GM21825 (cell line): Measurements from ENCODE around the gene FRAS1.

Experiments used
- ATAC-seq: cut with Tn5 transposase; IDR thresholded peaks from one replicate; pipeline ENCODE4 v1.9.1; 2021; ENCODE audit warnings: mild to moderate bottlenecking, moderate library complexity; ENCODE audit not compliant: unreplicated experiment

FRAS1 gene

DNA sequence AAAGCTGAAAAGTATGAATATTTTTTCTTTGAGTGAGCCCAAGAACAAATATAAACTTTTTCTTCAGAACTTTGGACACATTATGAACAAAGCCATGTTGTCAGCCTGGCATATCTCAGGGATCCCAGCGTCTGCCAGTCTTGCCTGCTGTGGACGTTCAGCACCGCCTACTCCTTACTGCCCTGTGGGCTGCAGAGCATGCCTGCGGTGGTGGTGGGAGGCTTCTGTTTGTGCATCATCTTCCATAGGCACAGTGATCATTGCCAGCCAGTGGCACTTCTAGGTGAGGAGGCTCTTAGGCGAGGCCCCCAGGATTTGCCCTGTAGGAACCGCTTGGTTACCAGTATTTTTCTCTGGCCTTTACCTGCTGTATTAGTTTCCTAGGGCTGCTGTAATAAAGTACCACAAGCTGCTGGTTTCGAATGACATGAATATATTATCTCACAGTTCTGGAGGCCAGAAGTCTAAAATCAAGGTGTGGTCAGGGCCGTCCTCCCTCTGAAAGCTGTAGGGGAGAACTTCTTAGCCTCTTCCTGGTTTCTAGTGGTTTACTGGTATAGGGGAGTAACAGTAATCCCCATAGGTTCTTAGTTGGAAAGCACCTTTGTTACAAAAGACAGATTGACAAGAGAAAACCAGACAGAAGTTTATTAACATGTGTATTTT, 509.8 kb downstream of the FRAS1 start:
- ATAC-seq = peak; percentile 83

DNA sequence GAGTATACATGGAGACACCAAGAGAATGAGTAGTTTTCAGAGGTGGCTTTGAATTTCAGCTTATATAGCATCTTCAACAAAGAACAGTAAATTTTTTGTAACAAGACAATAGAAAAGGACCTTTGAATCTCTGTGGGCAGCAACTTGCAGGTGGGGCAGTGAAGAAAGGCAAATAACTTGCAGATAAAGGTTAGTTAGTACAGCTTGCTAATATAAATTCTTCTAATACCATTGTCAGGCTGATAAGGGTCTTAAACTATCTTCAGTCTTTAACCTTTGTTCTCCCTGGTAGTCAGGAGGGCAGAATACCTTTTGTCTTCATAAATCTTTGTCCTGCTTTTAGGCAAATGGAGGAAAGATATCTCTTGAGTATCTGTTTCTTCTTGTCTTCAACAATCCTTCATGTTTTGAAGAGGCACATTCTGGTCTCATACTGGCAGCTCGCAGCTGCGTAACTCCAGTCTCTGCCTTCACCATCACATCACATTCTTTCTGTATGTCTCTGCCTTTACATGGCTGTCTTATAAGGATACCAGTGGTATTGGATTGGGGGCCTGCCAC, 510.5 kb downstream of the FRAS1 start:
- ATAC-seq = no peak

DNA sequence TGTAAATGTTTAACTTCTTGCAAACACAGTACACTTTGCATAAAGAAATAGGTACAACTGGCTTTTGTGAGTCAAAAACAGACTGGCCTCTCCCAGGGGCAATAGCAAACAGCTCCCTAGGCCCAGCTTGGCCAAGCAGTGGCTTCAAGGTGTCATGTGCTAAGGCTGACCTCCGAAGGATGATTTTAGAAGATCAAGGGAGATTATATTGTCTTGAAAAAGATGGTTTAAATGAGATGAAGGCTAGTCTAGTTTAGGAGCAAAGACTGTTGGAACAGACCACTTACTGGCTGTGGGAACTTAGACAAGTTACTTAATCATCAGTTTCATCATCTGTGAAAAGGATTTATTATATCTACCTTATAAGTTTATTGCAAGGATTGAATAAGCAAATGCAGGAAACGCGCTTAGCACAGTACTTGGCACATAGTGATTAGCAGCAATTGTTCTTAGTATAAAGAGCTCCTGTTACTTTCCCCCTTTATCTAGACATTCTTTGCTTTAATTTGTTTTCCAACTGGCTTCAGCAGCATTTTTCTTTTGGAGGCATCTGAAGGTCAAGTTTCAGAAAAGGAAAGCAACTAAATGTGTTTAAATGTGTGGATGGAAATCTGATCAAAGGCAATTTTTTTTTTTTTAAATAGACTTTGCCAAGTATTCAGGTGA, 511.6 kb downstream of the FRAS1 start:
- peak; percentile 72 for ATAC-seq

DNA sequence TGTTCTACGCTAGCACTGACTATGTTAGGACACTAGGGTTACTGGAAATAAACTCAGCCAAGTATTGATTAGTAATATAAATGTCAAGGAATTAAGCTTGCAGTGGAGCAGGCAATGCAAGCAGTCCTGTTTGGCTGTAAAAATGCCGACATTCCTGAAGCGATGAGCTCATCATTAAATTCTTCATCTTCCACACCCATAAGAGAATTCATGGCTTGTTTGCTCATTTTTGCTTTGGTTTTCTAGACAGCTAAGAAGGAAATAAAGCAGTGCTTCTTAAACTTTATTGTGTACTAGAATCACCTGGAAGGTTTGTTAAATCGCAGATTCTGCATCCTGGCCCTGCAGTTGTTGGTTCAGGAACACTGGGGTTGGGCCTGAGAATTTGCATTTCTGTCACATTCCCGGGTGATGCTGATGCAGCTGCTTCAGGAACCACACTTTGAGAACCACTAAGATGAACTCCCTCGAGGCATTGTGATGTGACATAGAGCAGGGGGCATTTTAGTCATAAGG, 512.2 kb downstream of the FRAS1 start:
- ATAC-seq = no peak

DNA sequence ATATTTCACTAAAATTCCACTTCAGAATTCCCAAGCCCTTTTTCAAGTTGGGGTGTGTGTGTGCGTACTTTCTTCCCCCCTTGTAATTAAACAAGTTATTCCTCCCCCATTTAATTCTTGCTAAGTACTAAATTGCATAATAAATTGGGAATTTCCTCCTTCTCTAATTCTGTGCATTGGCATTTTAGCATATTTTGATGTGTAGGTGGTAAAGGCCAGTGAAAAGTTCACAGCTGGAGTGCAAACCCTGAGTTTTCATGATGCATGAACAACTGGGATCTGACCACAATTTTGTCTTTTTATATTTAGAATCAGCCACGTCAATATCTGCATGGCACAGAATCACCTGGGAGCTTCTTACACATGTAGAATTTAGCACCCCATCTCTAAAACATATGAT, 513.0 kb downstream of the FRAS1 start:
- ATAC-seq = no peak

DNA sequence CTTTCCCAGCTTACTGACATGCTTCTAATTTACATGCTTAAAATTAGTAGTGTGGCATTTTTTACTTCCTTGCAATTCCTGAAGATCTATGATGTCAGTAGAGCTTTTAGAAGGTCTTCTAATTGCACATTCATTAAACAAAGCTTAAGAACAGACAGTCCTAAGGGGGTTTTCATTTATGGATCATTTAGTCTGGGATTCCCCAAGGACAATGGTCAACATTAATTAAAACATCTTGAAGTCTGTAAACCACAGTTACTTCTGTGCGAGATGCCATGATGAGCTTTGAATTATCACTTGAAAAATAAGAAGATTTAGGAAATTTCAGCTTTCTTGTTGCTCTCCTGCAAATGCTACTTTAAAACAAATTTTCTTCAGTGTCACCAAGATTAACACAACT, 514.7 kb downstream of the FRAS1 start:
- no peak for ATAC-seq

DNA sequence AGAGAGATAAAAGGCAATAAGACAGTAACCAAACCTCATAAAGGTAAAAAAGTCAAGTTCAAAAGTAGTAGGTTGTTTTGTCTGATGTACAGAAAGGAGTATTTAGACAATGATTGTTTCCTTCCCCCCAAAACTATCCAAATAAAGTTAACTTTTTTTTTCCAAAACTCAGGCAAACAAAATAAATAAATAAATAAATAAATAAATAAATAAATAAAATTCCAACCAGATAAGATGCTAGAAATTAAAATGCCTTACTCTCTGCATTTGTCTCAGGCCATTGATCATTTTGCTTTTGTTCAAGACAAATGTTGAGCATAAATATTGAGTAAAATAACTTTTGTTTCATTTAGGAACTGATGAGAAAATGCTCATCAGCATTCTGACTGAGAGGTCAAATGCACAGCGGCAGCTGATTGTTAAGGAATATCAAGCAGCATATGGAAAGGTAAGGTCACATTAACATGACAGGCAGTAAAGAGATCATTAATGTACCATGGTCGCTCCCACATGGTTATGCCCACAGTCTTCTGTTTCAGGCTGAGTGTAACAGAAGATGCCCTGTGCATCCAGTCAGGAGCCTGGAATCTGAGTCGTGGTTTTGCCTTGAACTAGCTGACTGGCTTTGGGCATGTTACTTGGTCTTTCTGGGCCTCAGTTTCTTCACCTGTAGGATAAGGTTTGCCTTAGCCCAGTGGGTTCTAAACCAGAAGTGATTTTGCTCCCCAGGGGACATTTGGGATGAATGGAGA, 521.7 kb downstream of the FRAS1 start:
- ATAC-seq = no peak

DNA sequence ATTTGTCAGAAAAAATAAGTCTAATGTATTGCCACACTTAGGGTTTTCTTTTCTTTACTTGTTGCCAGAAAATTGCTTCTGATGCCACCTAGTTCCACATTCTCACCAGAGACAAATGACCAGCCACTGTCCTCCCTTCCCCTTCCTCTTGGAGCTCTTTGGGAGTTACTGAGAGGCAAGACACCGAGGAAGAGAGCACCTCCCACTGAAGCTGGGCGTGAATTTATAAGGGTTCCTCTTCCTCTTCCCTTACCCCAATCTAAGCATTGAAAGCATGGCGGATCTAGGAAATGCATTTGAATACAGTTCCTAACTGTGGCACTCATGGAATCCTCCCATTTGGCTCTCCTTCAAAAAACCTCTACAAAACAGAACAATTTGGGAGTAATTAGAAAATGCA, 524.5 kb downstream of the FRAS1 start:
- ATAC-seq = no peak

DNA sequence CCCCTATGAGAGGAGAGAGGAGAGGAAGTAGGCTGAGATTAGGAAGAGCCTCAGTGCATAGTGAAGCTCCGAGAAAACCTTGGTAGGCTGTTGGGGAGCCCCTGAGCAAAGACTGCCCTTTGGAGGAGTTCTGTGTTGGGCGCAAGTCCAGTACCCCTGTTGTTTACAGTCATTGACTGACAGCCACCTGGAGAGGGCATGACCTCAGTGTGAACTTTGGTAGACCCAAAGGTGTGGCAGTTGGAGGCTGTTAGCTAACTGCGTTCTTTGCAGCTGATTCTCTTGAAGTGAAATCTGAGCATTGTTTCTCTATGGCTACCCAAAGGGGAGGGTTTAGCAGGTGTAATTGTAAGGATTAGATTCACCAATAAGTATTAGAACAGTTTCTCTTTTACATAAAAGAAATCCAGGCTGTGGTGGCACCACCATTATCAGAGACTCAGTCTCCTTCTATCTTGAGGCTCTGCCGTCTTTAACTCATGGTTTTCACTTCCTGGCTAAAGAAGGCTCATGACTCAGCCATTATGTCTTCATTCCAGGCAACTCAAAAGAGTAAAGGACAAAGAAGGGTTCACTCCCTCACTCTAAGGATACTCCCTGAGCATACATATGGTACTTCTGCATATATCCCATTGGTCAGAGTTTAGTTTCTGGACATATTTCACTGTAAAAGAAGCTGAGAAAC, 527.9 kb downstream of the FRAS1 start:
- ATAC-seq = no peak

DNA sequence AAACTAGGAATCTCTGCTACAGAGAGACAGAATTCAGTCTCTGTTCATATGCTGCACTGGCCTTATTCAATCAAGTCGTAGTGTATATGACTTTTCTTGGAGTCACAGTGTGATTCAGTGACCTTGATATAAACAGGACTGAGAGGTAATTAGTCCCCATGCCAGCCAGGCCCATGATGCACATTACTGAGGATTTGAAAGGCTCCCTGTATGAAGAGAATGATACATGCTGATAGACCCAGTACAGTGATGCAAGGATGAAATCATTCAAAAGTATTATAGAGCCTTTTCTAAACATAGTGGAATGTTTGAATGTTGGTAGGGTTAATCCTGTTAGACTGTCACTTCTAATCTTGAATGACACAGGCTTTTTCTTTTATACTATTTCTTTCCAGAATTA, 528.5 kb downstream of the FRAS1 start:
- no peak for ATAC-seq

DNA sequence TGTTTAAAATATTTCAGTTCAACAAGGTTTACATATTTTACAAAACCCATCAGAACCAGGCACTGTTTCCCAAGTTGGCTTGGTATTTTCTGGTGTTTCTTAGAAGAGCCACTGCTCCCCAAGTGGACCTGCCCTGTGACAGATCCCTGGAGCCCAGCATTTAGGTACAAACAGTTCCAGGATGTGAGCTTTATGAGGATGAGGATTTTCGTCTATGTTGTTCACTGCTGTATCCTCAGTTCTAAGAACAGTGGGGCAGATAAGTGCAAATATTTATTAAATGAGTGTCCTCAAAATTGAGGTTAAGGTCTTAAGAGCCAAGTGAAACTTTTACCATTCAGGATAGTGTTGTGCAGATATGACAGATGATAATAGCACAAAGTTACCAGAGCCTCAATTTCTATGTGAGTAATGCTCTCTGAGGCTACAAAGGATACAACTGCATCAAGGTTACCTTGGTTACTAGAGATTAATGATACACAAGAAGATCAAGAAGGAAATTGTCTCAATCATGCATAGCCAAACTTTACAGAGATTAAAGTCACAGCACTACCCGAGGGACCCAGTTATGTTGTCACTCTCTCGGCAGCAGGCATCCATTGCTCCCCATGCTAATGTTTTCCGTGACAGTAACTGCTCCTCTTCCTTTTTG, 531.9 kb downstream of the FRAS1 start:
- ATAC-seq = no peak

DNA sequence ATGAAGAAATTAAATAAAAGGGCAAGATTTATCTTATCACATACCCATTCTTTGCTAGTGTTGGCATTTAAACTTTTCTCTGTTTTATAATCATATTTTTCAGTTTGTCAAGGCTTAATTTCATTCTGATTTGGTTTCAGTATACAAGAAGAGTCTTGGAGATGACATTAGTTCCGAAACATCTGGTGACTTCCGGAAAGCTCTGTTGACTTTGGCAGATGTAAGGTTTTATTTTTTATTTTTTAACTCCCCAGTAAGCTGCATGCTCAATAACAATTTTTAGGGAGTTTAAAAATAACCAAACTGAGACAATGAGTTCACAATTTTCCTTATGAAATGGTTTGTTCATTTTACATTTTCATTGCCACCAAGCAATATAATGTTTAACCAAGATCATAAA, 534.3 kb downstream of the FRAS1 start:
- no peak for ATAC-seq

DNA sequence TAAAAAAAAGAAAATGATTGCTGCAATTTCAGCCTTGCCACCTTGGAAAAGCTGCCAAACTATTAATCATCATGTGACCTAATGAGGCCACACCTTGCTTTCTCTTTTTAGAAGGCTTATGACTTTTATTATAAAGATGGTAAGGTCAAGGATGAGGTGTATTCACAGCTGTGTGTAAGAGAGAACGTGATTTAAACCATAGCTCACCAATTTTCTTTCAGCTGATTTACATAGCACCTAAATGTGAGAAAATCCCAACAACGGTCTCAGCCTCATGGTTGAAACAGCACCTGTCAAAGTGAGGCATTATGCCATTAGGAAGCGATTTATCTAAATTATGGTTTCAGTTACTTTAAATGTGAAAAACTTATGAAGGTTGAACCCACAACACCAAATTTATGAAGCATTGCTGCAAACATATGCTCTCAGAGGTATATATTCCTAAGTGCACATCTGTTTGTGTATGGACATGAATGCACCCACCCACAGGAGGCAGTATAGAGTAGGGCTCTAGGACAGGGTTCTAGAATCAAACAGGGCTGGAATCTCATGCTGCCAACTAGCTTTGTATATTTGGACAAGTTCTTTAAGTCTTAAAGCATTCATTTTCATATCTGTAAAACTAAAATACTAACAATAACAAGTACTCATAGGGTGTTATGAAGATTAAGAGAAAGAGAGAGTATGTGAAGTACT, 535.1 kb downstream of the FRAS1 start:
- ATAC-seq = no peak
